Measurements from ENCODE around the gene ST3GAL4. TPM values are rescaled to one million over a fixed set of nuclear protein-coding genes. Genes with fewer than 3 reads are reported as not detected.
A peak's percentile ranks its signal among the peaks of the same experiment; 100 is the strongest.

The ST3GAL4 gene
- total RNA-seq, 2 experiments from 2014 or later: 1.6 TPM

GRCh38 chr11:126318574-126319373, 36.7 kb upstream of the ST3GAL4 start:
- peak overlapping the region; percentile 12 for H3K4me3 Mint-ChIP-seq
- ChIA-PET POLR2A (interaction anchor here (1.3 to 1.7 kb wide), 3 partner anchors 12 to 36 kb away, joined by 4 to 11 read pairs (median 10); partner anchors contain the start of genes DCPS and TIRAP), CTCF (interaction anchor here (1.4 kb wide), 1 partner anchor 8 kb away, joined by 9 read pairs; no protein-coding TSS in a partner anchor)
- Histone ChIP-seq H3K9me3 (ENCODE audit: control insufficient read depth in 1 of 2, insufficient read depth in 1 of 2, low read length in 2 of 2) (no peaks in the 10 kb centered on the region), H3K4me3 (ENCODE audit: low read length) (no peak overlapping the region), H3K27ac (ENCODE audit: low read depth in 1 of 2, low read length in 2 of 2) (peak overlapping the region in 1 of 2 donors; percentile 50), H3K27me3 (ENCODE audit: control insufficient read depth in 1 of 2, insufficient read depth in 2 of 2, low read length in 2 of 2) (no peaks in the 10 kb centered on the region), H3K4me1 (ENCODE audit: insufficient read depth, low read length) (peaks cover 28% of the 10 kb centered on the region), H3K36me3 (ENCODE audit: insufficient read depth, low read length) (peaks cover 8% of the 10 kb centered on the region)
- peak in 5 of 14 experiments; percentile 14 to 57 (median 47) for DNase-seq
- intact Hi-C loops (cut with DNase I, micrococcal nuclease): loop anchor here in 1 of 2 experiments (10.0 kb wide), 1 partner anchor 676 kb away; no protein-coding TSS in a partner anchor
- peaks cover 47% of the 10 kb centered on the region for H3K4me1 Mint-ChIP-seq (ENCODE audit: low read depth)
- H3K36me3 Mint-ChIP-seq (ENCODE audit: low read depth): peaks cover 55% of the 10 kb centered on the region
- peak; percentile 85 for ATAC-seq (ENCODE audit: poor library complexity)
- H3K27ac Mint-ChIP-seq: peak overlapping the region; percentile 40
- peaks cover 4% of the 10 kb centered on the region for H3K9me3 Mint-ChIP-seq
- H3K27me3 Mint-ChIP-seq: no peaks in the 10 kb centered on the region
- no peak for TF ChIP-seq CTCF (IDR thresholded peaks at IDR 0.05)

- Mint-ChIP-seq H3K4me1 (ENCODE audit: low read depth) (peaks cover 47% of the 10 kb centered on the region), H3K27me3 (no peaks in the 10 kb centered on the region), H3K4me3 (no peak overlapping the region), H3K36me3 (ENCODE audit: low read depth) (peaks cover 49% of the 10 kb centered on the region), H3K9me3 (peaks cover 4% of the 10 kb centered on the region), H3K27ac (peak overlapping the region; percentile 40)
- no peak for TF ChIP-seq CTCF (IDR thresholded peaks at IDR 0.05)
- Histone ChIP-seq H3K4me3 (ENCODE audit: low read length) (no peak overlapping the region), H3K9me3 (ENCODE audit: control insufficient read depth in 1 of 2, insufficient read depth in 1 of 2, low read length in 2 of 2) (no peaks in the 10 kb centered on the region), H3K36me3 (ENCODE audit: insufficient read depth, low read length) (peaks cover 2% of the 10 kb centered on the region), H3K27ac (ENCODE audit: low read depth in 1 of 2, low read length in 2 of 2) (no peak overlapping the region), H3K27me3 (ENCODE audit: control insufficient read depth in 1 of 2, insufficient read depth in 2 of 2, low read length in 2 of 2) (no peaks in the 10 kb centered on the region), H3K4me1 (ENCODE audit: insufficient read depth, low read length) (peaks cover 28% of the 10 kb centered on the region)
- ATAC-seq (ENCODE audit: poor library complexity) (no peak), DNase-seq (no peak)
- intact Hi-C loops (cut with DNase I, micrococcal nuclease): loop anchor here in 1 of 2 experiments (10.0 kb wide), 1 partner anchor 675 kb away; no protein-coding TSS in a partner anchor
- ChIA-PET POLR2A (interaction anchor here (1.3 to 1.4 kb wide), 2 partner anchors 11 to 15 kb away, joined by 4 to 11 read pairs; partner anchors contain the start of gene DCPS), CTCF (interaction anchor here (1.4 kb wide), 1 partner anchor 9 kb away, joined by 9 read pairs; no protein-coding TSS in a partner anchor)
Measured at GRCh38 chr11:126319374-126319740, 36.1 kb upstream of the ST3GAL4 start.

- no peak overlapping the region for H3K27ac Mint-ChIP-seq
- DNase-seq: no peak
Measured at GRCh38 chr11:126322996-126323395, 32.5 kb upstream of the ST3GAL4 start.

More at GRCh38 chr11:126322996-126323395, 32.5 kb upstream of the ST3GAL4 start:
- Mint-ChIP-seq H3K9me3 (no peaks in the 10 kb centered on the region), H3K4me1 (ENCODE audit: low read depth) (peaks cover 43% of the 10 kb centered on the region), H3K27me3 (no peaks in the 10 kb centered on the region), H3K4me3 (no peak overlapping the region), H3K36me3 (ENCODE audit: low read depth) (peaks cover 40% of the 10 kb centered on the region)
- no peak for TF ChIP-seq CTCF (IDR thresholded peaks at IDR 0.05)
- no peak overlapping the region for H3K4me3 ChIP-seq (ENCODE audit: low read length)
- ChIA-PET CTCF (interaction anchor here (1.8 kb wide), 1 partner anchor 12 kb away, joined by 4 read pairs; no protein-coding TSS in a partner anchor), POLR2A (no interaction called here)
- intact Hi-C loops (cut with DNase I, micrococcal nuclease): no loop called here
- H3K9me3 ChIP-seq (ENCODE audit: control insufficient read depth in 1 of 2, insufficient read depth in 1 of 2, low read length in 2 of 2): no peaks in the 10 kb centered on the region
- no peaks in the 10 kb centered on the region for H3K27me3 ChIP-seq (ENCODE audit: control insufficient read depth in 1 of 2, insufficient read depth in 2 of 2, low read length in 2 of 2)
- H3K36me3 ChIP-seq (ENCODE audit: insufficient read depth, low read length): no peaks in the 10 kb centered on the region
- H3K27ac ChIP-seq (ENCODE audit: low read depth in 1 of 2, low read length in 2 of 2): no peak overlapping the region
- H3K4me1 ChIP-seq (ENCODE audit: insufficient read depth, low read length): peaks cover 21% of the 10 kb centered on the region
- no peak for ATAC-seq (ENCODE audit: poor library complexity)
